Adrenal gland (tissue), 5 donors: Measurements from ENCODE around the gene RBM47.

Experiments used
- CTCF ChIP-seq, 6 experiments: fragments of 450-650 bp in 4 of 6; fragments of 200-600 bp in 2 of 6; sonication (generic) in 1 of 6; IDR thresholded peaks; 1 replicate in 5 of 6; 2 replicates in 1 of 6; pipeline versions ENCODE4 v1.5.1 to v1.8.0; 2016 to 2021; ENCODE audit warnings: antibody characterized with exemption in 6 of 6, mild to moderate bottlenecking in 2 of 6, moderate library complexity in 1 of 6
- POLR2A ChIP-seq, 2 donors: fragments of 450-650 bp; IDR thresholded peaks; one replicate each; pipeline ENCODE4 v1.6.1; 2017; ENCODE audit warnings: antibody characterized with exemption in 2 of 2, mild to moderate bottlenecking in 2 of 2, moderate library complexity in 1 of 2
- donor health status: DM: no; HTN: no; CAD: no.

- no peak for TF ChIP-seq POLR2A (IDR thresholded peaks at IDR 0.05)
- no peak for TF ChIP-seq CTCF (IDR thresholded peaks at IDR 0.05)
Observed at GRCh38 chr4:40437741-40438383, 191.8 kb downstream of the RBM47 start.
